Femur (tissue), 1 donor: ENCODE measurements around the gene LMO2.
"Not testable (repeated sequence)": the region's sequence is repeated elsewhere in the genome, so short reads cannot be mapped to it uniquely, and the experiment has no call there.

Source experiments
- DNase-seq: peaks from one replicate; pipeline ENCODE4 v3.0.0-alpha.2; 2017

Gene LMO2

GRCh38 chr11:33859306-33859705 is 32.6 kb downstream of the LMO2 start:
- no peak for DNase-seq

GRCh38 chr11:33857933-33858371 is 33.9 kb downstream of the LMO2 start:
- peak; percentile 83 for DNase-seq

GRCh38 chr11:33855500-33855899 is 36.4 kb downstream of the LMO2 start:
- no peak for DNase-seq

- DNase-seq, result no peak
Measured at GRCh38 chr11:33848717-33849390, 43.0 kb downstream of the LMO2 start.

GRCh38 chr11:33847251-33847650 is 44.6 kb downstream of the LMO2 start:
- DNase-seq, result no peak

- DNase-seq, result no peak
Measured at GRCh38 chr11:33844236-33844635, 47.6 kb downstream of the LMO2 start.

- DNase-seq, result no peak
Measured at GRCh38 chr11:33843018-33843417, 48.9 kb downstream of the LMO2 start.

- no peak for DNase-seq
Measured at GRCh38 chr11:33842236-33842915, 49.5 kb downstream of the LMO2 start.

- not testable (repeated sequence) for DNase-seq
Measured at GRCh38 chr11:33838234-33838633, 53.6 kb downstream of the LMO2 start.

- not testable (repeated sequence) for DNase-seq
Measured at GRCh38 chr11:33837334-33837733, 54.5 kb downstream of the LMO2 start.

- DNase-seq, result no peak
Measured at GRCh38 chr11:33835143-33835878, 56.6 kb downstream of the LMO2 start.

GRCh38 chr11:33832676-33833075 is 59.2 kb downstream of the LMO2 start:
- no peak for DNase-seq

- no peak for DNase-seq
Measured at GRCh38 chr11:33830903-33831648, 60.8 kb downstream of the LMO2 start.

GRCh38 chr11:33829430-33830141 is 62.3 kb downstream of the LMO2 start:
- peak; percentile 75 for DNase-seq

GRCh38 chr11:33828604-33829429 is 63.1 kb downstream of the LMO2 start:
- DNase-seq, result no peak

GRCh38 chr11:33827206-33827605 is 64.7 kb downstream of the LMO2 start:
- DNase-seq, result no peak

- no peak for DNase-seq
Measured at GRCh38 chr11:33825854-33826560, 65.9 kb downstream of the LMO2 start.

GRCh38 chr11:33822981-33823380 is 68.9 kb downstream of the LMO2 start:
- not testable (repeated sequence) for DNase-seq

GRCh38 chr11:33819278-33820035 is 72.4 kb downstream of the LMO2 start:
- DNase-seq, result no peak
